ENCODE results near the gene SPATA31D1. TPM values are rescaled to one million over a fixed set of nuclear protein-coding genes. Genes with fewer than 3 reads are reported as not detected.

The SPATA31D1 gene
- total and polyA plus RNA-seq, 2 of the 13 experiments (the other 11 are each of a cell fraction or from before 2014, with no cell fraction given): not detected

DNA sequence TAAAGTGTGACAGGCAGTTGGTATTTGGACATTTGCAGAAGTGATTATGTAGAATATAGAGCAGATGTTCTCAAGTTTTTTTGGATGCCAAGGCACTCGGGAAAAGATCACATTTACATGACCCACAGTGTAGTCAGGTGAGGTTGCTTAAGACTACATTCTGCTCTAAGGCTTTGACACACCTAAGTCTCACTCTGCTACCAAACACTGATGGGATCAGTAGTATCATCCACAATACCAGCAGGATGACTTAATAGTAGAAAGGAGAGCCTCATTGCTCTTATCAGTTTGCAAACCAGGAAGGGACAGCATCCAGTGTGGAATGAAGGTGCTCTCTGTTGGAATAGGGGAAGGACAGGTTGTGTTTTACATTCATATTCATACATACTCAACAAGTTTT, 2.5 kb upstream of the SPATA31D1 start (continued):
- TF ChIP-seq, protein P1, sequence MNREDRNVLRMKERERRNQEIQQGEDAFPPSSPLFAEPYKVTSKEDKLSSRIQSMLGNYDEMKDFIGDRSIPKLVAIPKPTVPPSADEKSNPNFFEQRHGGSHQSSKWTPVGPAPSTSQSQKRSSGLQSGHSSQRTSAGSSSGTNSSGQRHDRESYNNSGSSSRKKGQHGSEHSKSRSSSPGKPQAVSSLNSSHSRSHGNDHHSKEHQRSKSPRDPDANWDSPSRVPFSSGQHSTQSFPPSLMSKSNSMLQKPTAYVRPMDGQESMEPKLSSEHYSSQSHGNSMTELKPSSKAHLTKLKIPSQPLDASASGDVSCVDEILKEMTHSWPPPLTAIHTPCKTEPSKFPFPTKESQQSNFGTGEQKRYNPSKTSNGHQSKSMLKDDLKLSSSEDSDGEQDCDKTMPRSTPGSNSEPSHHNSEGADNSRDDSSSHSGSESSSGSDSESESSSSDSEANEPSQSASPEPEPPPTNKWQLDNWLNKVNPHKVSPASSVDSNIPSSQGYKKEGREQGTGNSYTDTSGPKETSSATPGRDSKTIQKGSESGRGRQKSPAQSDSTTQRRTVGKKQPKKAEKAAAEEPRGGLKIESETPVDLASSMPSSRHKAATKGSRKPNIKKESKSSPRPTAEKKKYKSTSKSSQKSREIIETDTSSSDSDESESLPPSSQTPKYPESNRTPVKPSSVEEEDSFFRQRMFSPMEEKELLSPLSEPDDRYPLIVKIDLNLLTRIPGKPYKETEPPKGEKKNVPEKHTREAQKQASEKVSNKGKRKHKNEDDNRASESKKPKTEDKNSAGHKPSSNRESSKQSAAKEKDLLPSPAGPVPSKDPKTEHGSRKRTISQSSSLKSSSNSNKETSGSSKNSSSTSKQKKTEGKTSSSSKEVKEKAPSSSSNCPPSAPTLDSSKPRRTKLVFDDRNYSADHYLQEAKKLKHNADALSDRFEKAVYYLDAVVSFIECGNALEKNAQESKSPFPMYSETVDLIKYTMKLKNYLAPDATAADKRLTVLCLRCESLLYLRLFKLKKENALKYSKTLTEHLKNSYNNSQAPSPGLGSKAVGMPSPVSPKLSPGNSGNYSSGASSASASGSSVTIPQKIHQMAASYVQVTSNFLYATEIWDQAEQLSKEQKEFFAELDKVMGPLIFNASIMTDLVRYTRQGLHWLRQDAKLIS (CRISPR knock-in tag; IDR thresholded peaks at IDR 0.05): no peak
- TF ChIP-seq HNRNPL (IDR thresholded peaks at IDR 0.05; ENCODE audit: low read depth, low read length) (no peak), HDAC1 (CRISPR knock-in tag; IDR thresholded peaks at IDR 0.05) (no peak), SUZ12 (IDR thresholded peaks at IDR 0.05; ENCODE audit: low read depth, low read length) (no peak), ZNF282 (IDR thresholded peaks at IDR 0.05; ENCODE audit: partially characterized antibody) (no peak), ZNF879 (CRISPR knock-in tag; IDR thresholded peaks at IDR 0.05) (no peak), ZMYM3 (CRISPR knock-in tag; IDR thresholded peaks at IDR 0.05) (no peak), PCBP1 (IDR thresholded peaks at IDR 0.05; ENCODE audit: borderline replicate concordance, low read depth, low read length) (no peak), ZNF7 (CRISPR knock-in tag; IDR thresholded peaks at IDR 0.05) (no peak), HHEX (CRISPR knock-in tag; IDR thresholded peaks at IDR 0.05) (no peak)
- TF ChIP-seq, protein P2, sequence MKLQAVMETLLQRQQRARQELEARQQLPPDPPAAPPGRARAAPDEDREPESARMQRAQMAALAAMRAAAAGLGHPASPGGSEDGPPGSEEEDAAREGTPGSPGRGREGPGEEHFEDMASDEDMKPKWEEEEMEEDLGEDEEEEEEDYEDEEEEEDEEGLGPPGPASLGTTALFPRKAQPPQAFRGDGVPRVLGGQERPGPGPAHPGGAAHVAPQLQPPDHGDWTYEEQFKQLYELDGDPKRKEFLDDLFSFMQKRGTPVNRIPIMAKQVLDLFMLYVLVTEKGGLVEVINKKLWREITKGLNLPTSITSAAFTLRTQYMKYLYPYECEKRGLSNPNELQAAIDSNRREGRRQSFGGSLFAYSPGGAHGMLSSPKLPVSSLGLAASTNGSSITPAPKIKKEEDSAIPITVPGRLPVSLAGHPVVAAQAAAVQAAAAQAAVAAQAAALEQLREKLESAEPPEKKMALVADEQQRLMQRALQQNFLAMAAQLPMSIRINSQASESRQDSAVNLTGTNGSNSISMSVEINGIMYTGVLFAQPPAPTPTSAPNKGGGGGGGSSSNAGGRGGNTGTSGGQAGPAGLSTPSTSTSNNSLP (IDR thresholded peaks at IDR 0.05; ENCODE audit: low read depth, low read length): no peak

Data from HepG2 (cell line).